Measurements from ENCODE around the gene LRIG1.

LRIG1 gene

DNA sequence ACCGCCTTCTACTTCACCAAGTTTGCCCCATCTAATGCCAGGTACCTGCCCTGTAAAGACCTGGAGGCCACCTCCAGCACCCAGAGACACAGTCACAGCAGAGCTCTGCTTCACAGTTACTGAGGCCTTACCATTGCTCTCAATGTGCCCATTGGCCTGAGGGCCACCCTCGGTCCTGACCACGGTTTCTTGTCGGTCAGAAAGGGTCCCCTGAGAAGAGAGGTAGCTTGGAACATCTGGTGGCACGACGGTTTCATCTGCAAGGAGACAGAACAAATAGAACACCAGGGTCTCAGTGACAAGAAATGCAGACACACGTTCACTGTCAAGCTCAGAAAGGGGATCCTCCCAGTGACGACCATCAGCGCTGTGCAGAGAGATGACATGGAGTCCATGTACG lies 118.7 kb downstream of the LRIG1 start:
- H3K27me3 ChIP-seq = no peaks in the 10 kb centered on the region
- TF ChIP-seq, protein P1, sequence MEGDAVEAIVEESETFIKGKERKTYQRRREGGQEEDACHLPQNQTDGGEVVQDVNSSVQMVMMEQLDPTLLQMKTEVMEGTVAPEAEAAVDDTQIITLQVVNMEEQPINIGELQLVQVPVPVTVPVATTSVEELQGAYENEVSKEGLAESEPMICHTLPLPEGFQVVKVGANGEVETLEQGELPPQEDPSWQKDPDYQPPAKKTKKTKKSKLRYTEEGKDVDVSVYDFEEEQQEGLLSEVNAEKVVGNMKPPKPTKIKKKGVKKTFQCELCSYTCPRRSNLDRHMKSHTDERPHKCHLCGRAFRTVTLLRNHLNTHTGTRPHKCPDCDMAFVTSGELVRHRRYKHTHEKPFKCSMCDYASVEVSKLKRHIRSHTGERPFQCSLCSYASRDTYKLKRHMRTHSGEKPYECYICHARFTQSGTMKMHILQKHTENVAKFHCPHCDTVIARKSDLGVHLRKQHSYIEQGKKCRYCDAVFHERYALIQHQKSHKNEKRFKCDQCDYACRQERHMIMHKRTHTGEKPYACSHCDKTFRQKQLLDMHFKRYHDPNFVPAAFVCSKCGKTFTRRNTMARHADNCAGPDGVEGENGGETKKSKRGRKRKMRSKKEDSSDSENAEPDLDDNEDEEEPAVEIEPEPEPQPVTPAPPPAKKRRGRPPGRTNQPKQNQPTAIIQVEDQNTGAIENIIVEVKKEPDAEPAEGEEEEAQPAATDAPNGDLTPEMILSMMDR (IDR thresholded peaks at IDR 0.05) = no peak
- no peaks in the 10 kb centered on the region for H3K9me3 ChIP-seq
- H3K4me3 ChIP-seq (ENCODE audit: low read depth in 1 of 2, low read length in 1 of 2) = no peak overlapping the region
- H3K27ac ChIP-seq = no peak overlapping the region
- H3K4me1 ChIP-seq (ENCODE audit: control insufficient read depth in 1 of 2, insufficient read depth in 1 of 2, low read depth in 1 of 2, low read length in 1 of 2) = no peaks in the 10 kb centered on the region
- H3K36me3 ChIP-seq = peaks cover 93% of the 10 kb centered on the region

DNA sequence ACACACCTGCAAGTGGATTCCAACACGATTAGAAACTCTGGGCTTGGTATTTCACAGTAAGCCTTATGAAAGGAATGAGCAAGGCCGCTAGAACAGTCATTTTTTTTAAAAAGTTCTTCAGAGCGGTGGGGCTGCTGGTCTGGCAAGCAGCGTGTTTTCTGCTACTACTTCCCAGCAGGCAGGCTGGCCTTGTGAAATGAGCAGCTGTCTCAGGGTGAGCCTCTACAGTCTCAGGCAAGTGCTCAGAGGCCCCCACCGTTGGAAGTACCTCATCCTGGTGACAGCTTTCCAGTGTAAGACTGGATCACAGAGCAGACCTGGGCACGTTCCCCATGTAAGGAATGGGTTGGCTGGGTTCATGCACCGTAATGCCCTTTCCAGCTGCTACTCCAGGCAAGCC lies 119.2 kb downstream of the LRIG1 start:
- Histone ChIP-seq H3K9me3 (no peaks in the 10 kb centered on the region), H3K36me3 (peaks cover 99% of the 10 kb centered on the region), H3K4me1 (ENCODE audit: control insufficient read depth in 1 of 2, insufficient read depth in 1 of 2, low read depth in 1 of 2, low read length in 1 of 2) (no peaks in the 10 kb centered on the region), H3K27ac (no peak overlapping the region), H3K27me3 (no peaks in the 10 kb centered on the region), H3K4me3 (ENCODE audit: low read depth in 1 of 2, low read length in 1 of 2) (no peak overlapping the region)
- TF ChIP-seq, protein P1 (IDR thresholded peaks at IDR 0.05) = no peak

DNA sequence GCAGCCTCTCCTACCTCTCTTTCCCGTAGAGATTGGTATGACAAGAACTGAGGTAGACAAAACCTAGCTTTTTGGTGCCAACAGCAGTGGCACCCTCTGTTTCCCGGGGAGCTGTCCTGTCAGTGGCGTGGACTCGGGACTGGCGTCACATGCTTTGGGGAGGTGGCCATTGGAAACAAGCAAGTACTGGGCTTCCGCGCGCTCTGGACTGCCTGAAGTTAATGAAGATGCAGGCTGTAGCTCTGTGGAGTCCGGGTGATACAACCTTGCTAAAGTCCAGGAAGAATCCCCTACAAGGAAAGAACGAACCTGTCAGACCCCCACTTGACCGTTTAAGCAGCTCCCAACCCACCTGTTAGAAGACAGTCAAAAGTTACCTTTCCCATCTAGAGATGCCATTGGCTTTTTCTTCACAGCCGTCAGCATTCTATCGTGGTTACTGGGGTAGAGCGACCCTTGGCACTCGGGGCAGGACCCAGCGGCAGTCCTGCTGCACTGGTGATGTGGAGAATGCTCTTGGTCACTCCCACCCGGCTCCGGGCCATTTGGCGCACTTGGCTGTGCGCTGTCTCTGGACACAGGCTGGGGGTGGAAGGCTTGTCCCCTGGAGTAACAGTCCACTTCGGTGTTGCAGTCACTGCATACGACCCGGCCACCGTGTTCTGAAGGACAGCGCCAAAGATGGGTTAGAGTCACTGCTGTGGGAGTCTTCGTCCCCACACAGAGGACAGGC lies 120.5 kb downstream of the LRIG1 start:
- Histone ChIP-seq H3K4me3 (ENCODE audit: low read depth in 1 of 2, low read length in 1 of 2) (no peak overlapping the region), H3K36me3 (peaks cover 97% of the 10 kb centered on the region), H3K27me3 (no peaks in the 10 kb centered on the region), H3K27ac (no peak overlapping the region), H3K9me3 (no peaks in the 10 kb centered on the region), H3K4me1 (ENCODE audit: control insufficient read depth in 1 of 2, insufficient read depth in 1 of 2, low read depth in 1 of 2, low read length in 1 of 2) (no peaks in the 10 kb centered on the region)
- TF ChIP-seq, protein P1 (IDR thresholded peaks at IDR 0.05) = no peak

DNA sequence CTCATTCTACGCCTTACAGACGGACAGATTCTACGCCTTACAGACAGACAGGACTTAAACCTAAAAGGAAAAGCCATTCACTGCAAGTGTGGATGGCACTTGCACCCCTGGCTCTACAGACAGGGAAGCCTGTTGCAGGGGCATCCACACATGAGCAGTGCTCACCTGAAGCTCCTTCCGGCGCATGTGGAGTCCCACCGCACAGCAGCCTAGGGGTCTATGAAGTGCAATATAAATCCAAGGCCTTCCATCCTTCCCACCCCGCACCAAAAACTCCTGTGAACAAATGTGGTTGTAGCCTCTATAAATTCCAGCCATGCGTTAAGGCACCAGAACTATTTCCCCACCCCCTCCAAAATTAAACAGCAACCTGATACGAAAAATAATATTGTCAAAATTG lies 121.3 kb downstream of the LRIG1 start:
- no peak overlapping the region for H3K27ac ChIP-seq
- H3K9me3 ChIP-seq = no peaks in the 10 kb centered on the region
- TF ChIP-seq, protein P1 (IDR thresholded peaks at IDR 0.05) = no peak
- no peak overlapping the region for H3K4me3 ChIP-seq (ENCODE audit: low read depth in 1 of 2, low read length in 1 of 2)
- H3K36me3 ChIP-seq = peaks cover 95% of the 10 kb centered on the region
- H3K27me3 ChIP-seq = no peaks in the 10 kb centered on the region
- no peaks in the 10 kb centered on the region for H3K4me1 ChIP-seq (ENCODE audit: control insufficient read depth in 1 of 2, insufficient read depth in 1 of 2, low read depth in 1 of 2, low read length in 1 of 2)

DNA sequence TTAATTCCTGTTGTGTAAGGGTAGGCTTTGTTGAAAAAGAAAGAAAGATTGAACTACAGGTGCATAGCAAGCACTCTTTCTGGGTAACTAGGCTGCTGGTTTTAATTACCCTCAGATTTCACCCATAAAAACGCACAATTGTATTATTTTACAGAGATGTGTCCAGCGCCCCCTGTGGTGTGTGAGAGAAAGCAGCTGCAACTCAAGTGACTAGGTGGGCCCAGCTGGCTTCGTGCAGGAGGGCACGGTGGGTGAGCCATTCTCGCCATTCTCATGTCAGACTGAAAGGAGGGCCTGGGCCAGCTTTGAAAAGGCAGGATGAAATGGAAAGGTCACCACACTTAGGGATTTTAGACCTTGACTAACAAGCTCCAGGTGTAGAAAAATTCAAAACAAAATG lies 122.6 kb downstream of the LRIG1 start:
- peaks cover 82% of the 10 kb centered on the region for H3K36me3 ChIP-seq
- H3K4me3 ChIP-seq (ENCODE audit: low read depth in 1 of 2, low read length in 1 of 2) = no peak overlapping the region
- H3K27ac ChIP-seq = no peak overlapping the region
- H3K4me1 ChIP-seq (ENCODE audit: control insufficient read depth in 1 of 2, insufficient read depth in 1 of 2, low read depth in 1 of 2, low read length in 1 of 2) = no peaks in the 10 kb centered on the region
- no peaks in the 10 kb centered on the region for H3K9me3 ChIP-seq
- no peaks in the 10 kb centered on the region for H3K27me3 ChIP-seq
- TF ChIP-seq, protein P1 (IDR thresholded peaks at IDR 0.05) = no peak

All from neutrophil (primary cell).